GM12872 (cell line): Measurements from ENCODE around the gene TEX44.

ENCODE experiments used
- TF ChIP-seq, protein P1 (sequence below): IDR thresholded peaks from 3 replicates; pipeline ENCODE4 v1.5.1; 2011; ENCODE audit warnings: low read depth, mild to moderate bottlenecking, low read length, moderate library complexity; ENCODE audit not compliant: insufficient read depth

The TEX44 gene

DNA sequence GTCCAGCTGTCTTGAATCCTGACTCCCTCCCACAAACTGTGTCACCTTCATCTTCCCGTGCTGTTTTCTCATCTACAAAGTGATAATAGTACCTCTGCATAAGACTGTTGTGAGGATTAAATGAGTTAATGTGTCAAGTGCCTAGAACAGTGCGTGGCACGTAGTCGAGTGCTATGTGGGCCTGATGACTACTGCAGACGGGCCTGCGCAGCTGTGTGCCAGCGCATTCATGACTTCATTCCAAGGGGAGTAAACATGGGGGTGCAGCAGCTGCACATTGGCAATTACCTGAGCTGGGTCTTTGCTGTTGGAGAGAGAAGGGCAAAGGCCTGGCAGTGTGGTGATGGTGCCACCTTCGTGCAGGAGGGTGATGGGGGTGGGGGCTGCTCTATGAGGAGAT is 5.0 kb downstream of the TEX44 start:
- TF ChIP-seq, protein P1, sequence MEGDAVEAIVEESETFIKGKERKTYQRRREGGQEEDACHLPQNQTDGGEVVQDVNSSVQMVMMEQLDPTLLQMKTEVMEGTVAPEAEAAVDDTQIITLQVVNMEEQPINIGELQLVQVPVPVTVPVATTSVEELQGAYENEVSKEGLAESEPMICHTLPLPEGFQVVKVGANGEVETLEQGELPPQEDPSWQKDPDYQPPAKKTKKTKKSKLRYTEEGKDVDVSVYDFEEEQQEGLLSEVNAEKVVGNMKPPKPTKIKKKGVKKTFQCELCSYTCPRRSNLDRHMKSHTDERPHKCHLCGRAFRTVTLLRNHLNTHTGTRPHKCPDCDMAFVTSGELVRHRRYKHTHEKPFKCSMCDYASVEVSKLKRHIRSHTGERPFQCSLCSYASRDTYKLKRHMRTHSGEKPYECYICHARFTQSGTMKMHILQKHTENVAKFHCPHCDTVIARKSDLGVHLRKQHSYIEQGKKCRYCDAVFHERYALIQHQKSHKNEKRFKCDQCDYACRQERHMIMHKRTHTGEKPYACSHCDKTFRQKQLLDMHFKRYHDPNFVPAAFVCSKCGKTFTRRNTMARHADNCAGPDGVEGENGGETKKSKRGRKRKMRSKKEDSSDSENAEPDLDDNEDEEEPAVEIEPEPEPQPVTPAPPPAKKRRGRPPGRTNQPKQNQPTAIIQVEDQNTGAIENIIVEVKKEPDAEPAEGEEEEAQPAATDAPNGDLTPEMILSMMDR, result no peak

DNA sequence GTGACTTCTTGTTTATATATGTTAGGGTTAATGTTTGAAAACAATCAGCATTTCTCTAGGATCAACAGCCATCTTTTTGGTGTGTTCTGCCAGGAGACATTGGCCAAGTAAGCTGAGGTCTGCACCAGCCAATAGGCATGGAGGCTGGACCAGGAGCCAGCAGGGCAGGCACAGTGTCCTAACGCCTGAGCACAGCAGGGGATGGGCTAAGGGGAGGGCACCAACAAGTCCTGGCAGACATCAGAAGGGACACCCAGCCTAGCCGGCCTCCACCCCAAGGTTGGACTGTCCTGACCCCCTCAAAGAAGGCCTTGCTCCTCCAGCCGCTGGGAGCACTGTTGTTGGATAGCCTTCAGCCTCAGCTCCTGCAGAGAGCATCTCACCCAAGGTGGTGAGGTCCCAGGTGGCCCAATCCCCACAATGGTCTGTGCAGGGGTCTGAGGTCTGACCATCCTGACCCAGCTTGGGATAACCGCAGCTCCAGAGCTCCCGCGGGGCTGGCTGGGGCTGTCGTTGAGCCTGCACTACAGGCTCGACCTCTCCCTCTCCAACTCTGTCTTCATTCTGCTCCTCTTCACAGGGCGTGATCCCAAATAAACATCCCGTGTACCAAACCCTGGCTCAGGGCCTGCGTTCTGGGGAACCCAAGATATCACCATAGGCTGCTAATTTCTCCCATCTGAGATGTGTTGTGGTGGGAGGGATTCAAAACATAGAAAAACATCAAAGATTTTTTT is 8.1 kb downstream of the TEX44 start:
- TF ChIP-seq, protein P1, result 0 out of 3 replicates have a peak, but pooled peaks have one; percentile 1

DNA sequence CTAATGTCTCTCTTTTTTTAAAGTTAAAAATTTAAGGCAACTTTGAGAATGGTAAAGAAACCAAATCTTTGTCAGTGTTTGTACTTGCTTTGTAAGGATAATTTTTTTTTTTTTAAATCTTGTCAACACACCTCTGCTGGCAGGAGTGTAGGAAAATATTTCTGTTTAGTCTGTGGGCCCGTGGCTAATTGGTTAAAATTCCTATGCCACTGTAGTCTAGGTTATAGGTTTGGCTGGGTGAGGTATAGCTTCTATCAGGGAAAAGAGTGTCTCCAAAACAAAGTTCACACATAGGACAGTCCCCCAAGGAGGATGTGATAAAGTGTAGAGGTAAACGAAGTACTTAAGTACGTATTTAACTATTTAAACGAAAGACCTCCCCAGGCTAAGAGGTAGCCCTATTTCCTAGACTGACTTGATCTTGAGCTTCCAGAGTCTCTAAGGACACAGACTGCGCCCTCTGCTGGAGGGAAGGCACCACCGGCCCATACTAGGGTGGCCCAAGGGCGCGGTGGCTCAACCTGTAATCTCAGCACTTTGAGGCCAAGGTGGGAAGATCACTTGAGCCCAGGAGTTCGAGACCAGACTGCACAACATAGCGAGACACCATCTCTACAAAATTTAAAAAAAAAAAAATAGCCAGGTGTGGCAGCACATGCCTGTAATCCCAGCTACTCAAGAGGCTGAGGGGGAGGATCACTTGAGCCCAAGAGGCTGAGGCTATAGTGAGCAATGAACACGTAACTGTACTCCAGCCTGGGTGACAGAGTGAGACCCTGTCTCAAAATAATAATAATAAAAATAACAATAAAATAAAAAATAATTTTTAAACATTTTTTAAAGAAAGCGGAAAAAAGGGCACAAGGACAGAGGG is 8.9 kb downstream of the TEX44 start:
- TF ChIP-seq, protein P1, result peak; percentile 90

DNA sequence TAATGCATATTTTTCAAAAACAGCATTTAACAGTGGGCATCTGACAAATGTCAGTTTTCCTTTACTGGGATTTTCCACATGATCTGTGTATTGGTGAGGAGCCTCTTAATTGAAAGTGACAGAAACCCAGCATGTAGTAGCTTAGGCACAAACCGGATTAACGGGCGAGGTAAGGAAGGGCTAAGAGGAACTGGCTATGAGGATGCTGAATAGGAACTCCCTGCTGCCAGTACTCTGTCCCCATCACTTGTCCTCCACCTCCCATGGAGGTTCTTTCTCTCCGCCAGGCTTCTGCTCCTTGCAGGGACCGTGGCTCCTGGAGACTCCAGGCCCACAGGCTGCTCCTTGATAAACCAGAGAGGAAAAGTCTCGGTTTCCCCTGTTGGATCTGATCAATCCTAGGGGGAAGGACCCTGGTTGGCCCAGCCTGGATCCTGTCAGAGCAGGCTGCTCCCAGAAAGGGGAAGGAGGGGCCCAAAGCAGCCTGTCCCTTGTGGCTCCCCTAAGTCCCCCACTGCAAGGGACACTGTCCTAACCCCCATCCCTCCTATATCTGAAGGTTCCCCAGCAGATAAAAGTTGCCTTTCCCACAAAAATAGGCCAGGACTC is 10.3 kb downstream of the TEX44 start:
- TF ChIP-seq, protein P1, result no peak

DNA sequence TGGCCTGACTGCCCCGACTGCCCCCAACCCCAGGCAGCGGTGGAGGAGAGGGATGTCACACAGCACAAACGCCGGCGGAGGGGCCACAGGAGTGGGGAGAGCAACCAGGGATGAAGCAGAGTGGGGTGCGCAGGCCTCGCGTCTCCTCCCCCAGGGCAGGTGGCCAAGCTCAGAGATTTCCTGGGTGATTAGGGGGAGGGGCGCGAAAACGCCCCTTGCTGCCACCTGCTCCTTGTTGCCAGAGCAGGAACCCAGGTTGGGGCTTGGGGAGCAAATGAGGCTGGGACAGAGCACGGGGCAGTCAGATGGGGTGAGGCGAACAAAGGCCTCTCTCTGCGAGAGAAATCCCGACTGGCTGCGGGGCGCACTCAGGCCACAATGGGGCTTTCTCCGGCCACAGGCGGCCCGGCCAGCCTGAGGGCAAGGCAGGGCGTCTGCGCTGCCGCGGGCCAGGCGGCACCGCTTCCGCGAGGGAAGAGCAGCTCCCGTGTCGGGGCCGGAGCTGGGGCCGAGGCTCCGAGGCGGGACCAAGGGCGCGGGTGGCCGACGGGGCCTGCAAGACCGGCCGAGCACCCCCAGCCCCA is 11.5 kb downstream of the TEX44 start:
- TF ChIP-seq, protein P1, result no peak

DNA sequence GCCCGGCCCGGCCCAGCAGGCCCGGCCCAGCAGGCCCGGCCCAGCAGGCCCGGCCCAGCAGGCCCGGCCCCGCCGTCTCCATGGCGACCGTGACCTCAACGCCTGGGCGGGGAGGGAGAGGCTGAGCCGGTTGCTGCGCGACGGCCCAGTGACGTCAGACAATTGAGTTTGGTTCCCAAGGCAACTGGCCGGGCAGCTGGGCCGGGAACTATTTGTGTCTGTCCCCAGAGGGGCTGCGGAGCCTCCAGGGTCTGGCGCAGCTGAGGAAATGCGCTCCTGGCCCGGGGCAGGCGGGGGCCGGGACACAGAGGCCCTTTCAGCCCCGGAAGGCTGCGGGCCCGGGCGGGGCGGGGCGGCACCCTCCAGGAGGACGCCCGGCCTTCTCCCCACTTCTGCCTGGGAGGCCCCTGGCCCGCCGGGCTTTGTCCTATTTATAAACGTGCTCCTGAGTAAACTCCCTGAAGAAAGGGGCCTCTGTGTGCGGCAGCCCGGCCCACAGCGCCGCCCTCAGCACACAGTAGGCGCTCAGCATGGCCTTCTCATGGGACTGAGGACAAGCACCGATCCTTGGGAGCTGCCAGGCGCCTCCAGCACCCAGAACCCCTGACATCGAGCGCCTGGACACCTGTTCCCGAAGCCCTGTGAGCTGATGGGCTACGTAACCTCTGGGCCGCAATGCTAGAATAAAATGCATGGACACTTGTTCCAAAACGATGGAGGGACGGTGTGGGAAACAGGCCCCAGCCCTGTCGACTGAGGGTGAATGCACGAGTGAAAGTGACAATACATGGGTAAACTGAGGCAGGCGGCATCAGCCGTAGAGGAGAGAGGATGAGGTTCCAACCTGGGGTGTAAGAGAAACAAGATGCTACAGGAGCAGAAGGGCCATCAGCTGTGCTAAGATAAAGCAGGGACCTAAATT is 12.3 kb downstream of the TEX44 start:
- TF ChIP-seq, protein P1, result no peak
